C4-2B (cell line): ENCODE measurements around the gene EID2B.

Experiments
- H3K27ac ChIP-seq: fragments of 450-650 bp; 2 replicates; pipeline ENCODE4 v1.5.1; 2017
- CTCF ChIP-seq: fragments of 450-650 bp; conservative IDR thresholded peaks from 2 replicates; pipeline ENCODE4 v1.5.1; 2017; ENCODE audit warnings: mild to moderate bottlenecking
- ZFX ChIP-seq: fragments of 450-650 bp; IDR thresholded peaks from 2 replicates; pipeline ENCODE4 v1.6.1; 2017

Gene EID2B

GRCh38 chr19:39531834-39532232, 819 bp downstream of the EID2B start:
- H3K27ac ChIP-seq: peak overlapping the region; percentile 64

DNA sequence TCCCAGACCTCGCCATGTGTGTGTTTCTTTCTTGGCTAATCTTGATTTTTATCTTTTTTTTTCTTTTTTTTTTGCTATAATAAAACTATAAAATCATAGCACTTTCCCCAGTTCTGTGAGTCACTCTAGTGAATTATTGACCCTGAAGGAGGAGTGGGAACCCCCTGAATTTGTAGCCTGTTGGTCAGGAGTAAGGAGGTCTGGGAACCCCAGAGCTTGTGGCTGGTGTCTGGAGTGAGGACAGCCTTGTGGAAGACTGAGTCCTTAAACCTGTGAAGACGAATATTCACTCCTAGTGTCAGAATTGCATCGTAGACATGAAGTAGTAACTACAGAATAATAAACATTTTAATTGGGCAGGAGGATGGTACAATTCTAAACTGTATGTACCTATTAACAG, 7.4 kb downstream of the EID2B start:
- TF ChIP-seq ZFX: no peak
- TF ChIP-seq CTCF: no peak
- no peak overlapping the region for H3K27ac ChIP-seq

More at GRCh38 chr19:39531834-39532232, 819 bp downstream of the EID2B start:
- TF ChIP-seq ZFX (no peak), CTCF (no peak)

DNA sequence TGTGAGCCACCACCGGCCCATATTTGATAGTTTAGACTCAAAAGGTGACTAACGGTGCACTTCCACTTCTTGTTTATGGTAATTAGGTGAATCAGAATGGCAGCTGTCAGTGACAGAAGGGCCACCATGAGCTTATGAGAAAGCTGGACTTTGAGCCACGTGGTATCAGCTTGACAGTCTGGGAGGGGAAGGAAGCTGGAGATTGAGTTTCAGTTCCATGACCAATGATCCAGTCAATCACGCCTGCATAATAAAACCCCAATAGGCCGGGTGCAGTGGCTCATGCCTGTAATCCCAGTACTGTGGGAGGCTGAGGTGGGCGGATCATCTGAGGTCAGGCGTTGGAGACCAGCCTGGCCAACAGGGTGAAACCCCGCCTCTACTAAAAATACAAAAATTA, 8.2 kb downstream of the EID2B start:
- no peak for TF ChIP-seq CTCF
- no peak for TF ChIP-seq ZFX
- H3K27ac ChIP-seq: no peak overlapping the region

- no peak overlapping the region for H3K27ac ChIP-seq
- TF ChIP-seq ZFX (no peak), CTCF (no peak)
Observed at GRCh38 chr19:39520541-39521484, 11.8 kb downstream of the EID2B start.

GRCh38 chr19:39518975-39519374, 13.7 kb downstream of the EID2B start:
- no peak overlapping the region for H3K27ac ChIP-seq

DNA sequence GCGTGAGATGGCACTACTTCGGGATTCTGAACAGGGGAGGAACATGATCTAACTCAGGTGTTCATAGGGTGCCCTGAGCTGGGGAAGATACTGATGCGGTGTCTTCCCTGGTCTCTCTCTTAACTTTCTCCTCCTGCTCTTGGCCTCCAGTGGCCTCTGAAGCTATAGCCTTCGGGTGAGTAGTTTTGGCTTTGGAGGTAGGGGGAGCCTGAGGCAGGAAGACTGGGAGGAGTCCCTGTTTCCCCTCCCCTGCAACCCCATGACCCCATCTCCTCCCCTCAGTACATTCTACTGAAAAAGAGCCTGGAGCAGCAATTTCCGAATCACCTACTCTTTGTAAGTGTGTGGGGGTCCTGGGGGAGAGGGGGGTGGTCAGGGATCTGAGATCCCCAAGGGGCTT, 14.2 kb downstream of the EID2B start:
- TF ChIP-seq CTCF (no peak), ZFX (no peak)
- no peak overlapping the region for H3K27ac ChIP-seq

More at GRCh38 chr19:39518975-39519374, 13.7 kb downstream of the EID2B start:
- TF ChIP-seq CTCF: no peak
- TF ChIP-seq ZFX: no peak

GRCh38 chr19:39517432-39517831, 15.2 kb downstream of the EID2B start:
- H3K27ac ChIP-seq: no peak overlapping the region
- TF ChIP-seq ZFX (no peak), CTCF (no peak)
